Muscle of back (tissue), 11 donors: ENCODE results near the gene GALNT17. TPM values are rescaled to one million over a fixed set of nuclear protein-coding genes. Genes with fewer than 3 reads are reported as not detected.
A peak's percentile ranks its signal among the peaks of the same experiment; 100 is the strongest.

Experiments used
- DNase-seq, 3 donors: peaks; one replicate each; pipeline versions ENCODE4 v3.0.0 to v3.0.0-alpha.2; 2013
- polyA plus RNA-seq, 10 donors: library from polyadenylated mRNA; unstranded; fragments of 120-200 nt; gene quantifications; one replicate each; pipeline ENCODE4 v1.2.1, GENCODE V29; 2013; ENCODE audit not compliant: insufficient read length in 10 of 10

The GALNT17 gene
- polyA plus RNA-seq, 10 donors = 26.9 to 44.8 (median 33.3) TPM

GRCh38 chr7:71272509-71273490 lies 140.9 kb downstream of the GALNT17 start:
- peak in 1 of 3 donors; percentile 53 for DNase-seq

- DNase-seq = no peak
These were observed 146.3 kb downstream of the GALNT17 start for GRCh38 chr7:71278257-71278656.

DNA sequence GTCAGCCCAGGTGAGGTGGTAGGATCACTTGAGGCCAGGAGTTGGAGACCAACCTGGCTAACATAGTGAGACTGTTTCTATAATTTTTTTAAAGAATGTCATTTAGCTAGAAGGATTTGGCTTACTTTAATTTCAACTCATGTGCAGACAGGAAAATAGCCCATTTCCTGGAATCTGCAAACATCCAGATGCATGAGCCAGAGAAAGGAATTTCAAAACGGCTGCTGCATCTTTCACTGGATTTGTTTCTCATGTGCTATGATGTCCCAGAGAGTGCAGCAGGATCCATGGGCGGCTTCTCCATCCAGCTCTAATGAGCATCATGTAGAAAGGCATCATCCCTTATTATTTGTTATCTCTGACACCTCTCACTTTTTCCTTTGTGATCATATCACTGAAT lies 149.3 kb downstream of the GALNT17 start:
- peak in 1 of 3 donors; percentile 36 for DNase-seq

GRCh38 chr7:71283802-71284201 lies 151.9 kb downstream of the GALNT17 start:
- no peak for DNase-seq

- DNase-seq = no peak
These were observed 153.7 kb downstream of the GALNT17 start for GRCh38 chr7:71285571-71286145.

DNA sequence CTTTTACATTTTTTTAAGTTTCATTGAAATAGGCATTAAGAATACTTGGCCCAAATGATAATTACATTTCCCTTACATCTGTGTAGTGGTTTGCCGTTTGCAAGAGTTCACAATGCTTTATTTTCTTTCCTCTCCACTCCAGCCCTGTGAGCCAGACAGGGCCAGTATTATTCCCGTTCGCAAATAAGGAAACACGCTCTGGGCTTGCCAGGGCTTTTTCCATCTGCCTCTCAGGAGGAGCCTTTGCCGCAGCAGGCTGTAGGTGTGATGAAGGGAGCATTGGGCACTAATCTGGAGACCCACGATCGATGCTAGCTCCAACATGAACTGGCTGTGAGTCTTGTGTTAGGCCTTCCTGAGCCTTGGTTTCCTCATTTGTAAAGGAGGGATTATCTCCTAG lies 154.4 kb downstream of the GALNT17 start:
- DNase-seq = peak in 2 of 3 donors; percentile 59 to 74

- DNase-seq = peak in 1 of 3 donors; percentile 29
These were observed 155.0 kb downstream of the GALNT17 start for GRCh38 chr7:71286924-71287323.

- no peak for DNase-seq
These were observed 158.5 kb downstream of the GALNT17 start for GRCh38 chr7:71290452-71290851.

GRCh38 chr7:71298378-71298777 lies 166.4 kb downstream of the GALNT17 start:
- DNase-seq = no peak

GRCh38 chr7:71300086-71300485 lies 168.1 kb downstream of the GALNT17 start:
- no peak for DNase-seq

DNA sequence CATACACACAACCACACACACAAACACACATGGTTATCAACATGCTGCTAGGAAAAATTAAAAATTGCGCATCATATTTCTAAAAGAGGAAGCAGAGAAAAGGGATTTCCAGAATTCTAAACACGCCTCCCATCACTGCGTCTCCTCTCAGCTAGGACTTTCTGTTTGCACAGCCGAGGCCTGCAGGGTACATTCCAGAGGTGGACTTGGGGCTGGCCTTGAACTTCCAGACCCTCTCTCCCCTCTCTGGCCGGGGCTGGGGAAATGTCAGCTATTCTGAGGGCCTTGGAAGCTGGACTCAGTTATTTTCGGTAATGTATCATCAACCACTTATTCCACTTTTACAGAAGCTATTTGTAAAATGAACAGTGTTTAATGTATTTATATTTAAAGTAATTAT lies 168.7 kb downstream of the GALNT17 start:
- DNase-seq = no peak

GRCh38 chr7:71301167-71301566 lies 169.2 kb downstream of the GALNT17 start:
- no peak for DNase-seq

DNA sequence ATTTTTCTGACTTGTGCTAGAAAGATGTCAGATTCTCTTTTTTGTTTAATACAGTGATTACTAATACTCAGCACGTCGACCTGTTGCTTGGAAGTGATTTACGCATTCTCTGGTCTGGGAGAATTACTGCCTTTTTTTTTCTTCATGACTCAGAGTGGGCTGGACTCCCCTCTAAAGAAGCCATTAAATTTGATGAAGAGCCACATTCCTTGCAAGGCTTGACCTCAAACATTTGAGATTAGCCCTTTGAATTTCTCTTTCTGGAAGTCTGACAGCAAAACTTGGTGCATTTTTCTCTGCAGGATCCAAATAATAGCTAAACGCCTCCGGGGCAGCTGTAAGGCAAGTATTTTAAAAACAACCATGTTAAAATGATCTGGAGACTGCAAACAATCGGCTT lies 171.6 kb downstream of the GALNT17 start:
- DNase-seq = peak; percentile 44 to 58 (median 45)

DNA sequence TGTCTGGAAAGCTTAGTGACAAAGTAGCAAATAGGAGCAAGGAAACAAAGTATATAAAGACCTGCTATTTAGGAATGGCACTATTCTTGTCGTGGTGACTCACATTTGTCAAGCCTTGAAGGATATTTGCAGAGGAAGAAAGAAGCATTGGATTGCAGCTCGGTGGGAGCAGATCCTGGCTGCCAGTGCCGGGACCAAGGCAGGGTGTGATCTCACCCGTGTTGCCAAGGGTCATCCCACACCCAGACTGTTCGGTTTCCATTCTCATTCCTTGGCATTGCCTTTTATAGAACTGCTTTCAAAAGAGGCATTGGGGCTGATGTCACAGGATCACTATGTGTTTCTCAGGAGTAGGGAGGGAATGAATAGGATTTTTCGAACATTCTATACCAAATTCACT lies 176.2 kb downstream of the GALNT17 start:
- peak; percentile 59 to 66 (median 63) for DNase-seq

DNA sequence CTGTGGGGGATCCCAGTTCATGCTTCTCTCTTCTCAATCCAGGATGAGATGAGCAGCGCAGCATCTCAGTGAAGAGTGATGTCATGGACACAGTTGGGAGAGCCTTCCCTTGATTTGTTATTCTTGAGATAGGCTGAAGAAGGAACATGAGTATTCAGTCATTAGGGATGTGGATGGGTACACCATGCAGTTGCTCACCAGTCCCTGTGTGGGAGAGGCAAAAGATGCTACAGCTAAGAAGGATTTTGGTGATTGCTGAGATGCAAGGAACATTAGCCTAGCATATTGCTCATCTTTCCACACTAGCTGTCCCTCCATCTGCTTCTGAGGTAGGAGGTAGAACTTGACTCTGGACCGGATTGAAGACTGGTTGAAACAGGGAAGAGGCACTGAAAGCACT lies 179.6 kb downstream of the GALNT17 start:
- no peak for DNase-seq

GRCh38 chr7:71312755-71313490 lies 181.0 kb downstream of the GALNT17 start:
- DNase-seq = peak in 1 of 3 donors; percentile 30

DNA sequence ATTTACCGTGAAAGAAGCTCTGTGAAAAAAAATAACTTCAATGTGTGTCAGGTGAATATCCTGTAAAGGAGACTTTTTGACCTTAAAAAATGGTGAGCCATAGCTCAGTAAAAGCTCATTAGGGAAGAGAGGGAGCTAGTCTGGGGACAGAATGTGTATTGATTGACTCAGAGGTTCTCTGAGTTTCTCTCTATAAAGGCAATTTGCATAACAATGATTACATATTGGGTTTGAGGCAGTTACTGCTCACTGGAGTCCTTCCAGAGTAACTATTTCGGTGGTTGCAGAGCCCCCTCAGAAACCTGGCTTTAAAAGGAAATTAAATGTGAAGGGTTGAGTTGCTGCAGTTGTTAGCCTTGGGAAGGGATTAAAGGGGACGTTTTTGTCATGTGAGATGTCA lies 181.6 kb downstream of the GALNT17 start:
- no peak for DNase-seq

DNA sequence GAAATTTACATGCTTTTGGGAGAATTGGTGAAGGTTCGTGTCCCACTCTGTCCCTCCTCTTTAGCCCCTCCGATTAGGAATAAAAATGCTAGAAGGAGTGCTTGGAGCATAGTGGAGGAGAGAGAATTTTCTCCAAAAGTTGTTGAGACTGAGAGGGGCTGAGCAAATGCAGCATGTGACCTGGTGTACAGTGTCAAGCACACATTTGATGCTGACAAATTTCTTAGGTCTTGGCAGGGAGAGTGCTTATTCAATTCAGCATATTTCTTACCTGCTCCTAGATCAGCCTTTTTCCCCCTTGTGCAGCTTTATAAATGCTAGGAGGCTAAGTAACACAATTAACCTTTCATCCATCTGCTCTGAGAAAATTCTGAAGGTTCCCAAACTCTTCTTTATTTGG lies 189.0 kb downstream of the GALNT17 start:
- no peak for DNase-seq

DNA sequence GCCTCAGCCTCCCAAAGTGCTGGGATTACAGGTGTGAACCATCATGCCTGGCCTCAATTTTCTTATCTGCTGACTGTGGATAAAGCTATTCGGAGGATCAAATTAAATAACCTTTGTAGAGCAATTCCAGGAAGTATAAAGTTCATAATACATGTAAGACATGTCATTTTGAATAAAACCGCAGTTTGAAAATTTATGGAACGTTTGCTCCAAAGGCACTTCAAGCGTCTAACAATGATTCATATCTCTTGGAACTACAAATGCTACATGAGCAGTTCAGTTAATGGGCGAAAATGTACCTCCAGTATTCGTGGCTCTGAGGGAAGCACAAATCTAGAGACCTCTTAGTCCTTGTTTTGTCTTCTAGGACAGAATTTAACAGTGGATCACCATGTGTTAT lies 190.3 kb downstream of the GALNT17 start:
- no peak for DNase-seq

- no peak for DNase-seq
These were observed 191.8 kb downstream of the GALNT17 start for GRCh38 chr7:71323726-71324125.

GRCh38 chr7:71325151-71325550 lies 193.2 kb downstream of the GALNT17 start:
- no peak for DNase-seq

DNA sequence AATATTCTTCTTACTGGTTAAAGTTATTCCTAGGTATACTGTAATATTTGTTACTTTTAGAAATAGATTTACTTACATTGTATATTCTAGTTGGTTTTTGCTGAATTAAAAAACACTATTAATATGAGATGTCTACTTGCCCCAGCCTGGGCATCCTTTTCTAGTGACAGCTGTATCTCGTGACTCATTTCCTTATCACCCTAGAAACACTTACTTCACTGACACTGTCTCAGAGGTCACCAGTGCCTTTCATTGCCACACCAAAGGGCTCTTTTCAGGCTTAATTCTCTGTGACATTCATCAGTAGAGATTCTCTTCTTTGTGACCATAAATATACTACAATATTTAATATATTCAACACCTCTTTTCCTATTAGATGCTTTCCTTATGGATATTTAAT lies 194.7 kb downstream of the GALNT17 start:
- no peak for DNase-seq
